Hematopoietic multipotent progenitor cell treated with erythropoietin and hydrocortisone succinate and interleukin-3 and kit ligand, for 4 days (in vitro differentiated cells): ENCODE measurements around the gene LOXL3.
A peak's percentile ranks its signal among the peaks of the same experiment; 100 is the strongest.

Experiments
- DNase-seq: peaks from one replicate; pipeline ENCODE4 v3.0.0-alpha.2; 2015

The LOXL3 gene

DNA sequence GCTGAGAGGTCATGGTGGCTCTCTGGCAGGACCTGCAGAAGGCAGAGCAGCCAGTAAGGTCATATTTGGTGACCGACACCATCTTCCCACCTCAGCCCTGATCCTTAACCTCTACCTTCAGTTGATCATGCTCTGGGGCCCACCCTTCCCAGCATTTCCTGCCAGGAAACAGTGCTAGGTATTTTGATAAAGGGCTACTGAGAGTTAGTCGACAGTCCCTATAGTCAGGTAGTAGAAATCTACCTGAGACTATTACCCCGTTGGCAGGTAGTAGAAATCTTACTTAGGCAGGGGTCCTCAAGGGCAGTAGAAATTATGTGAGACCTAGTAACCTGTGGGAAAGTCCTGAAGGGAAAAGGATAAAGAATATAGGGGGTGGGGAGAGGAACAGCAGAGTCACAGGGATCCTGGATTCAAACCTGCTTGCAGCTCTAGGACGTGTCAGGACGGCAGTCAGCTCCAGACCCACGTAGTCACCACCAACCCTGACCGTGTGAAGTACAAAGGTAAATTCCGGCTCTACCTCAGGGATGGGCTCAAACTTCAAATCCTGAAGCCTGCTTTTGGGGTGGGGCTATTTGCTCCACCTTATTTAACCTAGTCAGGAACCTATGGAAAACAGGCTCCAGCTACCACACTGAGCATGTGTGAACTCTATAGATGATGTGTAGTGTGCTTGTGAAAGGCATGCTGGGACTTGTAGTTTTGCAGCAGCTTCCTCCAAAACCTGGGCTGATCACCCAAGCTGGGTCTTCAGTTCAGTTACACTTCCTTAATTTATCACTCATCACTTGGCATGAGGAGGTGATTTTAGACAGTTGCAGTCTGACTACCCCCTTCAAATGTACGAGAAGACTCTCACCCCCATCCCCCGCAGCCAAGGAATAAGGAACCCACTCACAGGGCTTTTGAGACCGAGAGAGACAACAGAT lies 27.8 kb downstream of the LOXL3 start, which contains the start of gene DQX1:
DQX1 (minus strand) TSS at position 515 of the 932 bp plus-strand sequence; CDS start at position 13, 502 bp downstream.
- peak; percentile 77 for DNase-seq

DNA sequence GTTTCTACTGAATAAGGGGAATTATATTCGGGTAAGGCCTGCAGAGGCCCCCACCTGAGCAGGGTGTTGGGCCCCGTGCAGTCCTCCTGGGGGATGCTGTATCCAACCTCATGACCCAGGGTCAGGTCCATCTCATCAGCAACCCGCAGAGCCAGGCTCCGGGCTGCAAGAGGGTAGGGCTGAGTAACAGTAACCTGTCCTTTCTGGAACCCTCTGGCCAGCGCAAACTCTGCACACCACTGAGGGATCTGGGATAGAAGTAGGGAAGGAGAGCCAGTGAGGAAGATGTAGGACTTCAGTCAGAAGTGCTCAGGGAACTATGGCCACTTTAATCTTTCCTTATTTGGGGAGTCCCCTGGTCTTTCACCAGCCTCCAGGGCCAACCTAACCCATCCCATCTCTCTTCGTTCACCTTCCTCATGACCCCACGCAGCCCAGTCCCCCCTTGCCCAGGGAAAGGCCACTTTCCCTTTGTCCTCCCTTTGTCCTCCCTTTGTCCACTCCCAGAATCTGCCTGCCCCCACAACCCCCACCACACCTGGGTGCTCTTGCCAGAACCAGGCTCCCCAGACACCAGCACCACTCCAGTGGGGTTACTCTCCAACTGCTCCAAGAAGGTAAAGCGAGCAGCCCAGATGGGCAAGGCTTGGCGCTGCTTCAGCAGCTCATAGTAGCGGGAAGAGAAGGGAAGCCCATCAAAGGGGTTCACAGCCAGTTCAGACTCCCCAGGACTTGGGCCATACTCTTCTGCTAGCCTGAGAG lies 28.6 kb downstream of the LOXL3 start:
- DNase-seq = no peak

DNA sequence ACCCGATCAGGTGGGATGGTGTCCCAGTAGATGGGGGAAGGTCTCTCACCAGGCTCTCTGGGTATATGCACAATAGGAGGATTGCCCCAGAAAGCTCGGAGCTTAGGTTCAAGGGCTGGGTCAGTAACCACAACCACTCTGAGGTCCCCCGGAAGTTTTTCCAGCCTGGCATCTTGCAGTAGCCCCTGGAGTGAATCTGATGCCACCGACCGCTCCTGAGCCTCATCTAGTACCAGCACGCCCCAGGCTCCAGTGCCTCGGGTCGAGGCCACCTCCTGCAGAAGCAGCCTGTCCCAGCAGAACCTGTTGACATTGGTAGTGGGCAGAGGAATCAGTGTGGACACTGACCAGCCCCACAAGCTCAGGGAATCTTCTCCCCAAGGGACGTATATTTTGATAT lies 29.7 kb downstream of the LOXL3 start:
- no peak for DNase-seq

DNA sequence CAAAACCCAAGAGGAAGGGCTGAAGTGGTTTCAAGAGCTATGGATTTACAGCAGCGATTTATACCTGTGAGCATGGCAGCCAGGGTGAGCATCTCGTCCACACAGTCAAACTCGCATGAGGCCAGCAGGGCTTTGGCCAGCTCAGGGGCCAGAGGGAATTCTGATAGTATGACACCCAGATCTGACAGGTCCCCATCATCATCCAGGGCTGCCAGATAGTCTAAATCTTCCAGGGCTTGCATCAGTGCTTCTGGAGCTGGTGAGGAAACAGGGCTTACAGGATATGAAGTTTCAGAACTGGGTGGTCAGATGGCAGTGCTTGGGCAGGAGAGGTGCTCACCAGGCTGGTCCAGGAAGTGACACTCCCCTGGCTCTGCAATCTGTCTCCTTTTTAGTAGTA lies 31.2 kb downstream of the LOXL3 start:
- no peak for DNase-seq

DNA sequence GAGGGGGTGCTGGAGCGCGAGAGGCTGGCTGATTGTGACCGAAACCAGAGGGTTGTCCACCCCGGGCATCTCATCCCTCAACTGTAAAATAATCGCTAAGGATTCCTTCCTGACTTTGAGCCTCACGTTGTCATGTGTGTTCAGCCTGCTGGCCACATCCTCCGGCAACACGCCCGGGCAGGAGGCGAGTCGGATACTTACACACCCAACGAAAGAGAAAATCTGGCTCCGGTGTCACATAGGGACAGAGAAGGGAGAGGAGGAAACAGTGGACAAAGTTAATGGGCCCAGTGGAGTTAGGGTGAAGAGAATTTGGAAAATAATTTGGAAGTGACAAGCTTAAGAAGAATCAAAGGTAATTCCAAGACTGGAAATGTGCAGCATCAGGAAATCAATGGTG lies 37.1 kb downstream of the LOXL3 start:
- DNase-seq = no peak

DNA sequence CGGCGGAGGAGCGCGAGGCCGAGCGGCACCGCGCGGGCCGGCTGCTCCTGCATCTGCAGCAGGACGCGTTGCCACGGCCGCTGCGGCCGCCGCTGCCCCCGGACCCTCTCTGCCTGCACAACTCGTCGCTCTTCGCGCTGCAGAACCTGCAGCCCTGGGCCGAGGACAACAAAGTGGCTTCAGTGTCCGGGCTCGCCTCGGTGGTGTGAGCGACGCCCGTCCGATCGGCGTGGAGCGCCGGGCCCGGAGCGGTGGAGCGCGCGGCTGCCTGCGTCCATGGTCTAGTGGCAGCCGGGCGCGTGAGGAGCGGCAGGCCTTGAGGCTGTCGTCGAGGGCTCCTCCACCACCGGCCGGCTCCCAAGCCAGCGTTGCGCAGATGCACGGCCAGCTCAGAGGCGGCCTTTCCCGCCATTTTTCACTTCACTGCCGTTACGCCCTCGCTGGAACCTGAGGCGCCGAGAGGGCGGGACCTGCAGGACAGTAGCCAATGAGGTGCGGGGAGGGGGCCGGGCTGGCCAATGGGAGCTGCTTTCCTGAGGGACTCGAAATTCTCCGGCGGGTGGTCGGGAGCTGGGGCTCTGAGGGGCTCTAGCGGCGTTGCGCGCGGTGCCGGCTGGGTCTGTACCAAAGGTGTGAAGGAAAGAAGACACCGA lies 37.6 kb downstream of the LOXL3 start:
- peak; percentile 89 for DNase-seq

DNA sequence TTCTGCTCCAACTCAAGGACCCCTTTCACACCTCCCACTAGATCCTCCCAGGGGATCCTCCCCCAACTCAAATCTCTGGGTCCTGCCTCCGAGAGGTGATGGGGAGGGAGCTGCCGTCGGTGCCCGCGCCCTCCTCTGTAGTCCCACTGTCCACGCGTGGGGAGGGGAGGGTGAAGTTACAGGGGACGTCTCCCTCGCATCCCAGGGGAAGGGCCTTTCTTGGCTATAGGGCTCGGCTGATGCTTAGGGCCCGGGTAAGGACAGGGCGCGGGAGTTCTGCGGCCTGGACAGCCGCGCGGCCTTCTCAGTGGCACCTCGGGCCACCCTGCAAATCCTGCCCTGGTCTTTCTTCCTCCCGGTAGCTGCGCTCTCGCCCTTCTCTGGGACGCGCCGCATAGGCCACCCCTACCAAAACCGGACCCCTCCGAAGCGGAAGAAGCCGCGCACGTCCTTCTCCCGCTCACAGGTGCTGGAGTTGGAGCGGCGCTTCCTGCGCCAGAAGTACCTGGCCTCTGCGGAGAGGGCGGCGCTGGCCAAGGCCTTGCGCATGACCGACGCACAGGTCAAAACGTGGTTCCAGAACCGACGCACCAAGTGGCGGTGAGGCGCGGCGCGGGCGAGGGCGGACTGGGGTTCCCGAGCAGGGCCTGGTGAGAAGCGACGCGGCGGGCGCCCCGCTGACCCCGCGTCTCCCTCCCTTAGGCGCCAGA lies 38.3 kb downstream of the LOXL3 start:
- DNase-seq = no peak

DNA sequence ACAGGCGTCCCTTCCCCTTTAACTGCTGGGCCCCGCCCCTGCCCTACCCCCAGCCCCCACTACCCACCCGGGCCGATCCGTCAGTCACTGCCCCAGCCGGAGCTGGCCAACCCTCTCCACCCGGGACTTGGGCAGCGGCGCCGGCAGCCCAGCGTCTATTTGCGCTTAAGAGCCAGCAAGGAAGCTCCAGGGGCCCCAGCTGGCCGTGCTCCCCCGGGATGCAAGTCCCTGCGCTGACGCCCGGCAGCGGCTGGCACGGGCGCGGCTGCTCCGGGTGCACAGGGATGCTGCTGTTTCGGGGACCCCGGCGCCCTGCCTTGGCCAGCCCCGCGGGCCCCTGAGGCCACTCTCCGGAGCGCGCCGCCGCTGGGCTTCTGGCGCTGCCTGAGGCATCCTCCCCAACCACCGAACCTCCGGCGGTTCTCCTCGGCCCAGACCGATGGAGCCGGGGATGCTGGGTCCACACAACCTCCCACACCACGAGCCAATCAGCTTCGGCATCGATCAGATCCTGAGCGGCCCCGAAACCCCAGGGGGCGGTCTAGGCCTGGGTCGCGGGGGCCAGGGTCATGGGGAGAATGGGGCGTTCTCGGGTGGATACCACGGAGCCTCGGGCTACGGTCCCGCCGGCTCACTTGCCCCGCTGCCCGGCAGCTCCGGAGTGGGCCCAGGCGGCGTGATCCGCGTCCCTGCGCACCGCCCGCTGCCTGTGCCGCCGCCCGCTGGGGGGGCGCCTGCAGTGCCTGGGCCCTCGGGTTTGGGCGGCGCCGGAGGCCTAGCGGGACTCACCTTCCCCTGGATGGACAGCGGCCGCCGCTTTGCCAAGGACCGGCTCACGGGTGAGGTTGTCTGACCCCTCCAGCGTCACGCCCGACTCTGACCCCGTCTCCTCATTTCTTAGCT lies 39.1 kb downstream of the LOXL3 start, which contains the start of gene TLX2:
TLX2 (plus strand) TSS at position 83 of the 903 bp plus-strand sequence; CDS start at position 440, 357 bp downstream.
- peak; percentile 42 for DNase-seq

DNA sequence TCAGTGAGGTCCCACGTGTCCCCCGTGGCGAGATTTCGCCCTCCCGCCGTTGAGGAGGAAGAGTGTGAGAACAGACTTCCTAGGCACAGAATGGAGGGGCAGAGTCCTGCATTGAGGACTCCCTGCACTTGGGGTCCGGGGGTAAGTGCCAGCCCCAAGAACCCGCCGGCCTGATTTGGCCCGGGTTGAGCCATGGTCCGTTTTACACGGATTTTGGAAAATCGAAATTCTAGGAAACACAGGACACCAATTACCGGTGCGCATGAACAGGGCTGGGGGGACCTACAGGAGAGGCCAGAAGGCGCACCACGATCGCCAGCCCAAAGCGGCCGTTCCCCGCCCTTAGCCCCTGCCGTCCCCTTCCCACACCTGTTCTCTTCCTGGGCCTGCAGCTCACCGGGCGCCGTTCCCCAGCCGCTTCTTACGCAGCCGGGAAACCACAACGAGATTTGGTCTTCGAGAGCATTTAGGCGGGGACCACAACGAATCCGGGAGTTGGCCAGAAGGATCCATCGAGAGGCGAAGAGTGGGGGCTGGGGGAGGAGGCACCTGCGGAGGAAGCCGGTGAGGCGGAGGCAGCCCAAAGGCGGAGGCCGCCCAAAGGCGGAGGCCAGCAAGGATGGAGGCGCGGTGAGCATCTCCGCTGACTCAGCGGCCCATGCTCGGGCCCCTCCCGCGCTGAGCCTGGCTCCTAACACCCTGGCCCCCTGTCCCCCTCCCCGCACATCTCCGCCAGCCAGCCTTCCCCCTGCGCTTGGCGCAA lies 40.0 kb downstream of the LOXL3 start:
- no peak for DNase-seq

DNA sequence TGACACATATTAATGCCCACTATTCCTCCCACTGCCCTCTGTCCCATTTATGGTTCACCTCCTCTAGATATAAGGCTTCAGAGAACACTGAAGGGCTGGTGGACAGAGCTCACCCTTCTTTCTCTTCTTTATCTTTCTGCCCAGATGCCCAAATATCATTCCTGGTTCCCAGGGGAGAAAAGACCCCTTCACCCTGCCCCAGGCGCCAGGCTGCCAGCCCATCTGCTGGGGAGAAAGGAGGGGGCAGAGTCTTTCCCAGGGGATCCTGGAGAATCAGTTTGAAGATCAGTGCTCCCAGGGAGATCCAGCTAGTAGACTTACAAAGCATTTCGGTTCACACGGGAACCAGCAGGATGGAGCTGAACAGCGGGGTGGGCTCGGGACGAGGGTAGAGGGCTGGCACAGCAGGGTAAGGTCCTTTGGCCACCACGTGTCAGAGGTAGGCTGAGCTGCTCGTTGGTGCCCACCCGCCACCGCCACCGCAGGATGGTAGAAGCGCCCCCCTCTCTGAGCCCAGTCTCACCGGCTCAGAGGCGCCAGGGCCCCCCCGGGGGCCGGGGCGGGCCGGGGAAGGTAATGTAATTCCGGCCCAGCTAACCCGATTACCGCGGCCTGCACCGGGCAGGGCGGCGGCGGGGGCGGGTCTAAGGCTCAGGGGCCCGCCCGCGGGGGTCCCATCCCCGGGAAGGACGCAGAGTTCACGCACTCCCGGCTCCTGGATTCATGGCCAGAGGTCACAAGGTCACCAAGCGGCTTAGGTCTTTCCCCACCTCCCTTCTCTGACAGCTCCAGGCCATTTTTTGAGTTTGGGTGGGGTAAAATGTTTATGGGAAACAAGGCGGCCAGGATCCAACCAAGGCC lies 40.8 kb downstream of the LOXL3 start:
- no peak for DNase-seq

DNA sequence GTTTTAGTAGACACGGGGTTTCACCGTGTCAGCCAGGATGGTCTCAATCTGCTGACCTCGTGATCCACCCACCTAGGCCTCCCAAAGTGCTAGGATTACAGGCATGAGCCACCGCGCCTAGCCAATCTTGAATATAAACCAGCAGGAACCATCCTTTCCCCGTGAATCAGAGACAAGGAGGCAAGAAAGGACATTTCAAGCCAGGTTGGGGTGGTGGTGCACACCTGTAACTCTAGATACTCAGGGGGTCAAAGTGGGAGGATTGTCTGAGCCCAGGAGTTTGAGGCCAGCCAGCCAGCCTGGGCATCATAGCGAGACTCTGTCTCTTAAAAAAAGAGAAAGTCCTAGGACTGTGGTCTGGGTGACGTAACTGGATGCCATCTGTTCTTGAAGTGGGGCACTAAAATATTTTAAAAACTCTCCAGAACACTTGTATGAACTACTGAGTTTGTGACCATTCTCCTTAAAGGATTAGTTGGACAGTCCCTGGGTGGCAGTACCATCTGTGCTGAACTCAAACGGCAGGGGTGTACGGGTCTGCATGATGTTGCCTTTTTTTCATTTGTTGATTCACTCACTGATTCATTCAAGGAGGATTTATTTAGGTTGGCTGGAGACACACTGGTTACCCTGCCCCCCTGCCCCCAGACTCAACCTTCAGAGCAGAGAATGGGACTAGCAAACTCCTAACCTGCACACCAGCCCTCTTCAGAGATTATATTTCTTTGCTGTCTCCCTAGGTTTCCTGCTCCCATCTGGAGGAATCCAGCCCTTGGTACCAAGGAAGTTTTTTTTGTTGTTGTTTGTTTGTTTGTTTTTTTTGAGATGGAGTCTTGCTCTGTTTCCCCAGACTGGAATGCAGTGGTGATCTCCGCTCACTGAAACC lies 42.4 kb downstream of the LOXL3 start:
- DNase-seq = no peak

DNA sequence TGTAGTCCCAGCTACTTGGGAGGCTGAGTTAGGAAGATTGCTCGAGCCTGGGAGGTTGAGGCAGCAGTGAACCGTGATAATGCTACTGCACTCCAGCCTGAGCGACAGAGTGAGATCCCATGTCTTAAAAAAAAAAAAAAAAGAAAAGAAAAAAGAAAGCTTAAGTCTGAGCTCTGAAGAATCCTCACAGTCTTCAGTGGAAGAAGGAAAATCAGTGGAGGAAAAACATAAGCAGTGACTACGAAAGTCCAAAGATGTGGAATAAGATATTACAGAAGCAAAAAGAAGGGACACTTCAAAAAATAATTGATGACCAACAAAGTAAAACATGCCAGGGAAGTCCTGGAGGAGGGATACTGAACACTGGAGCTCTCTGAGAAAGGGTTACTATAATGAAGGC lies 43.5 kb downstream of the LOXL3 start:
- DNase-seq = no peak

DNA sequence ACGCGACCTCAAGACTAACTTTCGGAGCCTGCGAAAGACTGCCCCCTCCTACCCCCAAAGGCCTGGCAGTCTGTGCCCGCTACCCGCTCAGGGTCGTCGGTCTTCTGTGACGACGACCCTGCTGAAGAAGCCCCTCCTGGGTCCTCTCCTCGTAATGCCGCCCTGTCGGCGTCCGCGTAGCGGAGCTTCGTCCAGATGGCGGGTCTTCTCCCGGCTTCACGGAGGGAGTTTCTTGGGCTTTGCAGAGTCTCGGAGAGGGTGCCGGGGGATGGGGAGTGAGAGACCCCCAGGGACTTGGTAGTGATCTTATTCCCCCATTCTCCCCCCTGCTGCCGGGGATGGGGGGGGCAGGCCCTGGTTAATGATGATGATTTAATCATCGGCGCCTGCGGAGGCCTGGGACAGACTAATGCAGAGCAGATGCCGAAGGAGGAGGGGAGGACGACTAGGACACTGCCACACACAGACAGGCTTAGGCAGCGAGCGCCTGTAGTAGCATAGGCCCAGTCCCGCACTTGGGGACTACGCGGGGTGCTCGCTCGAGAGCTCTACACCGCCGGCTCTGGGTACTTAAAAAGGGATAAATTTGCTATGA lies 45.7 kb downstream of the LOXL3 start:
- DNase-seq = peak; percentile 40

DNA sequence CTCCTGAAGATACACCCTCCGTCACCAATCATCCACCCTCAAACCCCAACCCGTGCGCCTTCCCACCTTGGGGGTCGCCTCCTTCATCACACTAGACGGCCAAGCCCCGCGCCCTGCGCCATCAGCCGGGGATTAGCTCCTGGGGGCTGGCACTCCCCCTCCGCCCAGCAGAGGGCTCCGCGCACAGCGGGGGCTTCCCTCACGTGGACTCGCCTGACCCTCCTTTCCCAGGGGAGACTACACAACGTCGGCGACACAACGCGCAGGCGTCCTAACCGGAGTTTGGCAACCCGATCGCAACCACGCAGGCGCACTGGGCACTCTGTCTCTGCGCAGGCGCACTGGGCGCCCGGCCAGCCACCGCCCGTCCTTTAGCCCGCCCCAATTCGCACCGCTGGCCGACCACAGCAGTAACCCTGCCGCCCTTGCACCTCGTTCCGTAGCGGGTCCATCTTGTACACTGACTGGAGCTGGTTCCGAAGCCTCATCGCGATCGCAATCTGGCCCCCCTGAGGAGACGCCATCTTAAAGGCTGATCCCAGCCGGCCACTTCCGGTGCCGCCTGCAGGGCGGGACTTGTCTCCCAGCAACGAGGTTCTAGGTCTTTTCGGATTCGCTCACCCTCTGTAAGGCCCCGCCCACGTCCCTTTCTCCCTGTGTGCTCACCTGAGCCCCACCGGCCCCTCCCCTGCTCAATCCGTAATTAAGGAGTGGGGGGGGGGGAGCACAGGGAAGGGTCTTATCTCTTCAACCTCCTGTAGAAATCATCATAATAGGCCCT lies 46.4 kb downstream of the LOXL3 start, which contains the start of gene PCGF1:
PCGF1 (minus strand) TSS at position 551 of the 781 bp plus-strand sequence; CDS start at position 524, 27 bp downstream.
- DNase-seq = peak; percentile 99

DNA sequence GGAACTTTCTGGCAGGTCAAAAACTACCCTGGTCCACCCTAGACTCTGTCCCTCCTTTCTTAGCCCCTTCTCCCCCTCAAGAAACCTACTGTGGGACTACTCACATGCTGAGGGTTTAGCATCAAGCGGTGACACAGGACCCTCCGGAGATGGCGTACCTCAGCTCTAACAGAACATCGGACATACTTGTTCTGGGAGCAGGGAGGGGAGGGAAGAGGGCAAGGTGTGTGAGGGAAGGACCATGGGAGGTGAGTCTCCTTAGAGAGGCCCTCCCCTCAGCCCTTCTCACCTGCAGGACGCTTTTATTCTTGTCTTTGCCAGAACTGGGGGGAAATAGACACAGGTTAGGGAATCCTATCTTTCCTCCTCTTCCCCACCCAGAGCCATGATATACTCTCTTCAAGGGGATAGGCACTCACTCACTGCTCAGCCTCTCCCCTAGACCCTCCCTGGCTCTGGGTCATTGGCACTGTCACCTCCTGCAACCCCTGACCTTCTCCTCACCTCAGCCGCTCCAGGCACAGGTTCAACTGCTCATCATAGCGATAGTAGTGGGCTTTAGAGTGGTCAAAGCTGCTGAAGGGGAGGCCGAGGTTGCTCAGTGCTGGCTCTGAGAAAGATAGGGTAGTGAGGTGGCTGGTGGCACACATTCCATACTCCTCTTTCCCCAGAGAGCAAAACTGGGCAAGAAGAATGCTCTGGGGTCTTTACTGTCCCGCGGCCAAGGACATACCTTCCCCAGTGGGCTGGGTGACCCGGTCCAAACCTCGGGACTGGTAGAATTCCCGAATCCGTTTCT lies 48.1 kb downstream of the LOXL3 start:
- no peak for DNase-seq

DNA sequence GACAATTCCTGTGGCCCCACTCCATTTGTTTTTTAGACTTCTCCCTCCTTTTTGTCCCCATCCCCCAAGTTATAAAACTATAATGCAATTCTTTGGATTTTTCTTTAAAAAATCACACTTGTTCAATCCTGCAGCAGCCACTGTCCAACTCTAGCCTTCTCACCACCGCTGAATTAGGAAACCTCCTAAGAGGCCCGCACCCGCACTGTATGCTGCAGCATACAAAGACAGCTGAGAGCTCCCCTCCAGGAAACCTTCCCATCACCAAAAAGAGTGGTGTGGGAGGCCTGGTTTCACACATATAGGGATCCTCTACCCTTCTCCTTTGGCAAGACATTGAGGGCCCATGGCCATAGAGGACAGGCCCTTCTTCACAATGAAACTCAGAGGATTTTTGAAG lies 49.2 kb downstream of the LOXL3 start:
- DNase-seq = no peak
